NCI-H774 (cell line): ENCODE results near the gene DFFA.
"Not testable (repeated sequence)": the region's sequence is repeated elsewhere in the genome, so short reads cannot be mapped to it uniquely, and the experiment has no call there.

Experiments used
- DNase-seq: peaks from one replicate; lab custom pipeline; 2025; lab: John Stamatoyannopoulos, UW

The DFFA gene

GRCh38 chr1:10457875-10458274, 14.5 kb downstream of the DFFA start:
- no peak for DNase-seq

GRCh38 chr1:10457462-10457861, 14.9 kb downstream of the DFFA start:
- not testable (repeated sequence) for DNase-seq

GRCh38 chr1:10456661-10457060, 15.7 kb downstream of the DFFA start:
- no peak for DNase-seq

GRCh38 chr1:10456048-10456447, 16.3 kb downstream of the DFFA start:
- DNase-seq, result no peak

GRCh38 chr1:10451287-10451686, 21.0 kb downstream of the DFFA start:
- DNase-seq, result no peak

- no peak for DNase-seq
Observed at GRCh38 chr1:10450836-10451235, 21.5 kb downstream of the DFFA start.

GRCh38 chr1:10450156-10450814, 22.0 kb downstream of the DFFA start:
- no peak for DNase-seq

GRCh38 chr1:10449751-10450150, 22.6 kb downstream of the DFFA start, which contains the start of gene CORT:
Gene CORT (plus strand): TSS chr1:10450031. CDS start chr1:10450224, 193 bp downstream.
- no peak for DNase-seq

GRCh38 chr1:10446790-10447422, 25.4 kb downstream of the DFFA start:
- DNase-seq, result no peak

GRCh38 chr1:10444795-10445397, 27.4 kb downstream of the DFFA start:
- no peak for DNase-seq

GRCh38 chr1:10444248-10444647, 28.1 kb downstream of the DFFA start:
- DNase-seq, result no peak

GRCh38 chr1:10440794-10441193, 31.5 kb downstream of the DFFA start:
- no peak for DNase-seq

- DNase-seq, result no peak
Observed at GRCh38 chr1:10440305-10440704, 32.0 kb downstream of the DFFA start.

- no peak for DNase-seq
Observed at GRCh38 chr1:10438677-10439163, 33.6 kb downstream of the DFFA start.

GRCh38 chr1:10437052-10437451, 35.3 kb downstream of the DFFA start:
- DNase-seq, result no peak

- DNase-seq, result no peak
Observed at GRCh38 chr1:10434590-10434989, 37.7 kb downstream of the DFFA start.

GRCh38 chr1:10433790-10434189, 38.5 kb downstream of the DFFA start:
- DNase-seq, result no peak

GRCh38 chr1:10432910-10433700, 39.2 kb downstream of the DFFA start:
- DNase-seq, result no peak

GRCh38 chr1:10431070-10431730, 41.1 kb downstream of the DFFA start:
- DNase-seq, result no peak

GRCh38 chr1:10430216-10431069, 41.9 kb downstream of the DFFA start, which contains the start of gene CENPS:
Gene CENPS (plus strand): TSS chr1:10430433. CDS start chr1:10430518, 85 bp downstream.
- DNase-seq, result peak; percentile 77

GRCh38 chr1:10429868-10430215, 42.5 kb downstream of the DFFA start:
- DNase-seq, result no peak
